BJ (cell line): ENCODE measurements around the gene SALL4. TPM values are rescaled to one million over a fixed set of nuclear protein-coding genes. Genes with fewer than 3 reads are reported as not detected.
"Not testable (repeated sequence)": the region's sequence is repeated elsewhere in the genome, so short reads cannot be mapped to it uniquely, and the experiment has no call there.

Experiments used
- CTCF ChIA-PET: fragments of 350-600 bp; formaldehyde crosslinking; extraction: SDS; loops from one replicate; lab custom pipeline; 2021; ENCODE audit warnings: antibody characterized with exemption, inconsistent platforms; lab: Yijun Ruan, JAX
- POLR2A ChIA-PET: fragments of 300-600 bp; sonication (Branson Sonifier 250); formaldehyde crosslinking; extraction: SDS; loops from one replicate; lab custom pipeline; 2021; ENCODE audit warnings: antibody characterized with exemption; lab: Charles Lee
- DNase-seq: peaks from one replicate; pipeline ENCODE4 v3.0.0-alpha.2; 2011; ENCODE audit warnings: low read depth
- H3K27me3 ChIP-seq: 2 replicates; pipeline ENCODE4 v1.6.0; 2011; ENCODE audit warnings: low read length; ENCODE audit not compliant: control insufficient read depth, insufficient read depth
- H3K36me3 ChIP-seq: 2 replicates; pipeline ENCODE4 v1.5.1; 2011; ENCODE audit warnings: low read length; ENCODE audit not compliant: control insufficient read depth, insufficient read depth
- H3K4me3 ChIP-seq: 2 replicates; pipeline ENCODE4 v1.5.1; 2011; ENCODE audit warnings: low read depth, mild to moderate bottlenecking, control low read depth, low read length
- CTCF ChIP-seq: IDR thresholded peaks from 2 replicates; pipeline ENCODE4 v1.5.1; 2011; ENCODE audit warnings: low read depth, mild to moderate bottlenecking, control low read depth, inconsistent platforms, low read length, moderate library complexity; ENCODE audit not compliant: insufficient read depth
- polyA plus RNA-seq: library from polyadenylated mRNA; depleted of rRNA; stranded (reverse); fragments of >200 nt; gene quantifications from 2 replicates; pipeline ENCODE4 v1.2.3, GENCODE V29; 2011

Gene SALL4
- polyA plus RNA-seq, 1 experiment, result 0.54 TPM

DNA sequence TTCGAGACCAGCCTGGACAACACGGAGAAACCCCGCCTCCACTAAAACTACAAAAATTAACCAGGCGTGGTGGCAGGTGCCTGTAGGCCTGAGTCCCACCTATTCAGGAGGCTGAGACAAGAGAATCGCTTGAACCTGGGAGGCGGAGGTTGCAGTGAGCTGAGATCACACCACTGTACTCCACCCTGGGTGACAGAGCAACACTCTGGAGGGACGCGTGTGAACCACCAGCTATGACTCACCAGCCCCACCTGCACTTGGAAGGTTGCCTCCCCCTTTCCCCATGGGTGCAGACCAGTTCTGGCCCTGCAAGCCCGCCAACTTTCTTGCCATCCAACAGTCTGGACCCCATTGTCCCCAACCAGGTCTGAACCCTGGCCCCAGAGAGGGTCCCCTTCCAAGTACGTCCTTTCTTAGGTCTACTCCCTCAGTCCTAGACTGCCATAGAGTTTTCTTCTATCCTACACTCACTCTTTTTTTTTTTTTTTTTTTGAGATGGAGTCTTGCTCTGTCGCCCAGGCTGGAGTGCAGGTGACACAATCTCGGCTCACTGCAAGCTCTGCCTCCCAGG lies 63.4 kb downstream of the SALL4 start:
- H3K27me3 ChIP-seq, result no peaks in the 10 kb centered on the region
- DNase-seq, result no peak
- POLR2A ChIA-PET, result no interaction called here
- CTCF ChIA-PET, result interaction anchor here (0.6 to 0.8 kb wide), 2 partner anchors 11 to 41 kb away, joined by 3 to 6 read pairs; no protein-coding TSS in a partner anchor
- H3K36me3 ChIP-seq, result no peaks in the 10 kb centered on the region
- no peak overlapping the region for H3K4me3 ChIP-seq
- TF ChIP-seq CTCF, result no peak

DNA sequence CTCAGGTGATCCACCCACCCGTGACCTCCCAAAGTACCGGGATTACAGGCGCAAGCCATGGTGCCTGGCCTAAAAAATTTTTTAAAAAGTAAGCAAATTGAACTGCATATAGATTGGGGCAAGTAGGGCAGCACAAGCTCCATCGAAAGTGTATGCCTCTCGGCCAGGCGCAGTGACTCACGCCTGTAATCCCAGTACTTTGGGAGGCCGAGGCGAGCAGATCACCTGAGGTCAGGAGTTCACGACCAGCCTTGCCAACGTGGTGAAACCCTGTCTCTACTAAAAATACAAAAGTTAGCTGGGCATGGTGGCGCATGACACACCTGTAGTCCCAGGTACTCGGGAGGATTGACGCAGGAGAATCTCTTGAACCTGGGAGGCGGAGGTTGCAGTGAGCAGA lies 64.1 kb downstream of the SALL4 start:
- H3K27me3 ChIP-seq, POLR2A ChIA-PET, H3K36me3 ChIP-seq, H3K4me3 ChIP-seq, DNase-seq, CTCF ChIA-PET: not testable (repeated sequence)

DNA sequence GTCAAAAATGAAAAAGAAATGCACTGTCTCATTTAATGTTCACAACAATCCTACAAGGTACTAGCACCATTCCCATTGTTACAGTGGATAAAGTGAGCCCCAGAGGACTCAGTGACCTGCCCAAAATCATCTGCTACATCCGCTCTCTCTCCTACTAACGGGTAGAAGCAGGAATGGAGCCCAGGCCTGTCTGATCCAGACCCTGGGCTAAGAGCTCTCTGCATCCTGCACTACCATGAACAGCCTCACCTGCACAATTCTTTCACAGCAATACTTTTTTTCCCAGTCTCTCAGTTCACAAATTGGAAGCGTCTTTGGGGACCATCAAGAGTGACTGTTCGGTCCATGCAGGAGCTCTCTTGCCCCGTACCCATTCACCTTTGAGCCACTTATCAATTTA lies 65.4 kb downstream of the SALL4 start:
- H3K36me3 ChIP-seq, result no peaks in the 10 kb centered on the region

GRCh38 chr20:51735728-51736600 lies 66.4 kb downstream of the SALL4 start:
- DNase-seq, result no peak
- Histone ChIP-seq H3K36me3 (no peaks in the 10 kb centered on the region), H3K27me3 (no peaks in the 10 kb centered on the region), H3K4me3 (no peak overlapping the region)
- TF ChIP-seq CTCF, result no peak
- ChIA-PET CTCF (interaction anchor here (0.6 kb wide), 1 partner anchor 86 kb away, joined by 3 read pairs; no protein-coding TSS in a partner anchor), POLR2A (no interaction called here)

More for the DNA sequence above, 65.4 kb downstream of the SALL4 start:
- Histone ChIP-seq H3K27me3 (no peaks in the 10 kb centered on the region), H3K4me3 (no peak overlapping the region)
- ChIA-PET CTCF (no interaction called here), POLR2A (no interaction called here)
- no peak for TF ChIP-seq CTCF
- no peak for DNase-seq

GRCh38 chr20:51734876-51735720 lies 67.2 kb downstream of the SALL4 start:
- Histone ChIP-seq H3K4me3 (no peak overlapping the region), H3K36me3 (no peaks in the 10 kb centered on the region), H3K27me3 (no peaks in the 10 kb centered on the region)
- POLR2A ChIA-PET, result no interaction called here
- no peak for TF ChIP-seq CTCF
- DNase-seq, result no peak
- CTCF ChIA-PET, result interaction anchor here (0.6 kb wide), 1 partner anchor 85 kb away, joined by 3 read pairs; no protein-coding TSS in a partner anchor
